GM21423 (cell line): ENCODE data around the gene PCDHAC2.

Experiments used
- ATAC-seq: cut with Tn5 transposase; IDR thresholded peaks from one replicate; pipeline ENCODE4 v1.9.1; 2021; ENCODE audit warnings: mild to moderate bottlenecking, moderate library complexity; ENCODE audit not compliant: unreplicated experiment

Gene PCDHAC2

GRCh38 chr5:140966293-140967225 is at the start of gene PCDHAC2:
TSS of gene PCDHAC2 (plus strand) at chr5:140966476. CDS start at chr5:140966767, 291 bp downstream.
- no peak for ATAC-seq

DNA sequence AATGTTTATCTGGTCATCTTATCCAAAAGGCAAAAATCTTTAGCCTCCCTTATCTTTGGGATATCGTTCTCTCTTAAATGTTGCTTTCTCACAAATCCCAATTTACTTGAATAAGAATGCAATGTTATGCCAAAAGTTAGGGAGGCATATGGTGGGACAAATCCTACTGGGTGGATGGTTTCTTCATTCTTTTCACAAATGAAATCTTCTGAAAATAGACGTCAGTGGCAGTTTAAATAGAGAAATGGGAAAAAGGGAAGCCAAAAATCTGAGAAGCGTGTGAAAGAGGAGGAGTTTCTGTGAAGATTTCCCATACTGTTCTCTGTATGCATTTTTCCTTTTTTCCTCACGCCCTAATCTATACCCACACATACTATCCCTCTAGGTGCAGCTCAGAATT is 42.7 kb upstream of the PCDHAC2 start:
- no peak for ATAC-seq

GRCh38 chr5:140925806-140926442 is 40.4 kb upstream of the PCDHAC2 start, which contains the start of gene PCDHAC1:
TSS of gene PCDHAC1 (plus strand) at chr5:140926299. CDS start at chr5:140926893, 594 bp downstream.
- no peak for ATAC-seq

DNA sequence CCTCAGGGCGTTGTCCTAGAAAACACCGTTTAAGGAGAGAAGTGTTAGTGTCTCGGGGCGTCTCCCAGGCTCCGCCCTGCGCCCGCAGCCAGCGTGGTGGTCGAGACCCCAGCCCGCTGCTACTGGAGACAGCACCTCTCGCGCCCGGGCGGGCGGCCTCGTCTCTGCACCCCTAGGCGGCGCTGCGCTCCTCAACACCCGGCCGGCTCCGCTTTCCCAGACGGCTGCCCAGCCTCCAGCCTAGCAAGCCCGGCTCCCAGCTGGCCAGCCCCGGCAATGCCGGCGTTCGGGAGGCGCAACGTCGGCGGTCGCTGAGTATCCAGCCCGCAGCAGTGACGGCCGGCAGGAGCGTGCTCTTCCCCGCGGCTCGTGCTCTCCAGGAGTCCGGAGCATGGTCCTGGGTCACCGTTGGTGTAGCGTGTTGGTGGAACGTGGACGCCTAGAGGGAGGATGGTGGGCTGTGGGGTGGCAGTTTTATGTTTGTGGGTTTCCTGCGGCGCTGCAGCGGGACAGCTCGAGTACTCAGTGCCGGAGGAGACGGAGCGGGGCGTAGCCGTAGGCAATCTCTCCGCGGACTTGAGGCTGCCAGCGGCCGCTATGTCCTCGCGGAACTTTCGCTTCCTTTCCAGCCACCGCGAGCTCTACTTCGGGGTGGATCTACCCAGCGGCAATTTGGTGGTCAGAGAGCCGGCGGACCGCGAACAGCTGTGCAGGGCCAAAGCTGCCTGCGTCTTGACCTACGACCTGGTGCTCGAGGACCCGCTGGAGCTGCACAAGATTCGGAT is 39.6 kb upstream of the PCDHAC2 start:
- no peak for ATAC-seq

GRCh38 chr5:140927228-140927573 is 39.1 kb upstream of the PCDHAC2 start:
- no peak for ATAC-seq

- no peak for ATAC-seq
These were observed 31.2 kb upstream of the PCDHAC2 start for GRCh38 chr5:140934964-140935606.

DNA sequence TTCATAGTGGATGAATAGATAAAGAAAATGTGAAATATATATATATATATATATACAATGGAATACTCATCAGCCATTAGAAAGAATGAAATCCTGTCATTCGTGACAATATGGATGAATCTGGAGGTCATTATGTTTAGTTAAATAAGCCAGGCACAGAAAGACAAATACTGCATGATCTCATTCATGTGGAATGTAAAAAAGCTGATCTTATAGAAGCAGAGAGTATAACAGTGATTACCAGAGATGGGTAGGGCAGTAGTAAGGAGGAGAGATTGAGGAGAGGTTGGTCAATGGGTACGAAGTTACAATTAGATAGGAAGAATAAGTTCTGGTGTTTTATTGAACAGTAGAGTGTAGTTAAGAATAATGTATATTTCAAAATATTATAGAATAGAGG is 19.7 kb upstream of the PCDHAC2 start:
- no peak for ATAC-seq

GRCh38 chr5:140951636-140952035 is 14.6 kb upstream of the PCDHAC2 start:
- ATAC-seq = no peak

- no peak for ATAC-seq
These were observed 13.0 kb upstream of the PCDHAC2 start for GRCh38 chr5:140953234-140953633.

DNA sequence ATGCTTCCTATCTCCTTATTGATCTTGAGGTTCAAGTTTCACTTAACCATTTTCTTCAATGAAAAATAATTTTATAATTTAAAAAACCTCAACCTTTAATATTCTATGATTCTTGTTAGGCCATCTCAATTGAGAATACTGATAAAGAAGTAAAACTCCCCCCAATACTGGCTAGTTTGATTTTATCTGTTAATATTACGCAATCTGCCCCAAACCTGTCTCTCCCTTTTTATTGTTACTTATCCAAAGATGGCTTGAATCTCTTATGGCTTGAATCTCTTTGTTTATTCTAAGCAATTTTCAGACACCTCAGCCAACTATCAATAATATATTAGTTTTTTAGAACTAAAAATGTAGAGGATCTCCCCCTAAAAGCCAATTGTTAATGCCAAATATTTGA is 4.1 kb upstream of the PCDHAC2 start:
- ATAC-seq = no peak

- no peak for ATAC-seq
These were observed 1.9 kb upstream of the PCDHAC2 start for GRCh38 chr5:140964356-140964755.

DNA sequence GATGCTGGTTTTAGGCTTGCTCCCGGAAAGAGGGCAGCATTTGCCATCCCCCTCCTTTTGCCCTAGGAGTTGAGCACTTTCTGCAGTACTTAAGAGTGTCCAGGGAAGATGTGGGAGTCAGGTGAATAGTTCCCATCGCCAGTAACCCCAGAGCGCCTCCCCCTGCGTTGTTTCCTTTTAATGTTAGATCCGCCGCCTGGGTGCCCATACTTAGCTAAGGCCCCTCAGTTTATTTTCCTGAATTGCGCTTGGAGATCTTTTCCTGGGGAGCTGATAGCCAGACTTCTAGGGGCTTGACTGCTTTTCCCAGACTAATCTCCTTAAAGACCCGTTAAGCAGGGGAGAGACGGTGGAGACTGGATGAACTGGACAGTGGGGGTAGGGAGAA is 377 bp upstream of the PCDHAC2 start:
- no peak for ATAC-seq

GRCh38 chr5:140967226-140967893 is 1.1 kb downstream of the PCDHAC2 start:
- no peak for ATAC-seq

GRCh38 chr5:140969880-140970279 is 3.6 kb downstream of the PCDHAC2 start:
- ATAC-seq = no peak

- no peak for ATAC-seq
These were observed 7.3 kb downstream of the PCDHAC2 start for GRCh38 chr5:140973550-140973949.

DNA sequence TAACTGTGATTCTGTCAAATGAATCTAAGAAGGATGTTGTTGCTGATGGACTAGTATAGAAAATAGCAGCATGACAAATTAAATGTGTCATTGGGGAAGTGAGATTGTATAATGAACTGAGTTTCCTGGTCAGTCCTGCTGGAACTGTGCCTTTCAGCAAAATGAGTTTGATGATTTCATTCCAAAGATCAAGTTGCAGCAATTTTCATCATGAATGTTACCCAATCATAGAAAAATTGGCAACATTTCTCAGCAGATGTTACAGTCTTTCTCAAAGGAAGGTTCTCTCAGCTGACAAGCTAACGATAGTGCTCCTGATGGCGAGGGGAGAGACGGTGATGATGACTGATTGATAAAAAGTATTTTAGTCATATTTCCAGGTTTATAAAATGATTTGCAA is 10.7 kb downstream of the PCDHAC2 start:
- ATAC-seq = no peak

DNA sequence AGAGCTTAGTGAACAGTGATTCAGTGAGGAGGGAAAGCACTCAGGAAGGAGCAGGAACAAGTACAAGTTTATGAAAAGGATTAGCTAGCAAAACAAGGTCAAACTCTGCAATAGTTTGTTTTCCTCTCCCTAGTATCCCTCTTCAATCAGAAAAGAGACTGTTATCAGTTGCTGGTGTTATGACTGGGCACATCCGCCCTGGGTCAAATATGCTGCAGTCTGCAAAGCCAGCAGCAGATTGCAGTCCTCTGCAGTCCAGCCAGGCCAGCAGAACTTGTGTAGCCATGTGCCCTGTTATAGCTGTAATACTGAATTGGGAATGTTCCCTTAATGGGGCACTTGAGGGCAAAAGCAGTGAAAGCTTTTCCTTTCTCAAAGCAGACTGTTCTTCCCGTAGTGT is 12.0 kb downstream of the PCDHAC2 start:
- no peak for ATAC-seq

GRCh38 chr5:140978983-140979382 is 12.7 kb downstream of the PCDHAC2 start:
- ATAC-seq = no peak

DNA sequence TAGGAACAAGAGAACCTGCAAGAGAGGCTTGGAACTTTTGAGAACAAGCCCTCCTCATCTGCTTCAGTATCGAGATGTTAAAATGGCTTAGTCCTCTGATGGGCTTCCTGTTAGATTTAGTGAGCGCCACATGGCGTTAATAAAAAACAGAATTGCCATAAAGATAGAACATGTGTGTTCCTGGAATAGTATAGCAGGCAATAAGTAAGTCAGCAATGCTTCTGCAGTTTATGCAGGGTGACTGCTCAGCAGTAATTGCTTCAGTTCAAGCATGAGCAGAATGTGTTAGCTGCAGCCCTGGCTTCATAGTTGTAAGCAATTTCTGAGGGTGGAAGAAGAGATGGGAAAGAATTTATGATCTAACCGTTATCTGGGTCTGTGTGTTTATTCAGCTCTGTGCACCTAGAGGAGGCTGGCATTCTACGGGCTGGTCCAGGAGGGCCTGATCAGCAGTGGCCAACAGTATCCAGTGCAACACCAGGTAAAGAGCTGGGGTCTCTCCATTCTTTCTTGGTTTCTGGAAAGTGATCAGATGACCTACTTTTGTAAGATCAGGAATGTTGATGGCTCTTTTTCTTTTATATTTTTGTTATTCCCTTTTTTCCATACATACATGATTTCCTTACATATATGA is 15.9 kb downstream of the PCDHAC2 start:
- ATAC-seq = no peak

- no peak for ATAC-seq
These were observed 19.8 kb downstream of the PCDHAC2 start for GRCh38 chr5:140986117-140986521.
